Calu3 (cell line): ENCODE data around the gene SOX10. TPM values are rescaled to one million over a fixed set of nuclear protein-coding genes. Genes with fewer than 3 reads are reported as not detected.

ENCODE experiments used
- BruUV-seq: library from RNA; stranded (reverse); fragments of 400-500 nt; replicated peaks from 2 replicates; lab custom pipeline; 2021; lab: Mats Ljungman, UMichigan
- CTCF ChIA-PET: fragments of 300-600 bp; sonication (Branson Sonifier 250); formaldehyde crosslinking; loops from one replicate; lab custom pipeline; 2022; ENCODE audit warnings: antibody characterized with exemption; lab: Charles Lee
- DNase-seq: peaks from one replicate; pipeline ENCODE4 v3.0.0; 2022
- H3K27ac Mint-ChIP-seq: one replicate; pipeline ENCODE4 v1.8.0; 2022; ENCODE audit warnings: mixed read lengths; ENCODE audit not compliant: unreplicated experiment
- H3K27me3 Mint-ChIP-seq: one replicate; pipeline ENCODE4 v1.8.0; 2022; ENCODE audit warnings: mixed read lengths; ENCODE audit not compliant: unreplicated experiment
- H3K36me3 Mint-ChIP-seq: one replicate; pipeline ENCODE4 v1.8.0; 2022; ENCODE audit warnings: mild to moderate bottlenecking, moderate library complexity, mixed read lengths; ENCODE audit not compliant: insufficient read depth, unreplicated experiment
- H3K4me1 Mint-ChIP-seq: one replicate; pipeline ENCODE4 v1.8.0; 2022; ENCODE audit warnings: mild to moderate bottlenecking, low read depth, mixed read lengths; ENCODE audit not compliant: unreplicated experiment
- H3K4me3 Mint-ChIP-seq: one replicate; pipeline ENCODE4 v1.8.0; 2022; ENCODE audit warnings: mild to moderate bottlenecking, low read depth, moderate library complexity, mixed read lengths; ENCODE audit not compliant: unreplicated experiment
- H3K9me3 Mint-ChIP-seq: one replicate; pipeline ENCODE4 v1.8.0; 2022; ENCODE audit warnings: low read depth, mixed read lengths; ENCODE audit not compliant: unreplicated experiment
- CTCF ChIP-seq: fragments of 200-600 bp; IDR thresholded peaks from one replicate; pipeline ENCODE4 v1.8.0; 2022; ENCODE audit warnings: antibody characterized with exemption; ENCODE audit not compliant: unreplicated experiment
- intact Hi-C: fragments of 100-400 bp; cut with micrococcal nuclease; formaldehyde crosslinking; loops from one replicate; pipeline ENCODE4 v1.10.0; 2022; ENCODE audit not compliant: unreplicated experiment
- total RNA-seq: library from RNA; stranded (reverse); gene quantifications from 2 replicates; pipeline ENCODE4 v1.2.3, GENCODE V29; 2022

Gene SOX10
- total RNA-seq, 1 experiment from 2014 or later: not detected

- peaks cover 34% of the 10 kb centered on the region for H3K4me1 Mint-ChIP-seq
- no peak for TF ChIP-seq CTCF
- H3K9me3 Mint-ChIP-seq: no peaks in the 10 kb centered on the region
- no peak overlapping the region for H3K4me3 Mint-ChIP-seq
- DNase-seq: no peak
- no peaks in the 10 kb centered on the region for H3K27me3 Mint-ChIP-seq
- BruUV-seq: no TSS peak
- intact Hi-C loops: no loop called here
- no peak overlapping the region for H3K27ac Mint-ChIP-seq
- peaks cover 15% of the 10 kb centered on the region for H3K36me3 Mint-ChIP-seq
- CTCF ChIA-PET: no interaction called here
Measured at GRCh38 chr22:37995460-37995859, 11.1 kb upstream of the SOX10 start.

- no peaks in the 10 kb centered on the region for H3K27me3 Mint-ChIP-seq
Measured at GRCh38 chr22:37994982-37995381, 10.6 kb upstream of the SOX10 start.

GRCh38 chr22:37994049-37994448, 9.7 kb upstream of the SOX10 start:
- CTCF ChIA-PET: no interaction called here
- no peak for TF ChIP-seq CTCF
- H3K9me3 Mint-ChIP-seq: no peaks in the 10 kb centered on the region
- H3K36me3 Mint-ChIP-seq: peaks cover 3% of the 10 kb centered on the region
- H3K4me3 Mint-ChIP-seq: no peak overlapping the region
- intact Hi-C loops: no loop called here
- no peaks in the 10 kb centered on the region for H3K27me3 Mint-ChIP-seq
- H3K4me1 Mint-ChIP-seq: peaks cover 24% of the 10 kb centered on the region
- BruUV-seq: no TSS peak
- DNase-seq: no peak
- no peak overlapping the region for H3K27ac Mint-ChIP-seq

More at GRCh38 chr22:37994982-37995381, 10.6 kb upstream of the SOX10 start:
- DNase-seq: no peak
- intact Hi-C loops: no loop called here
- no TSS peak for BruUV-seq
- Mint-ChIP-seq H3K9me3 (no peaks in the 10 kb centered on the region), H3K4me3 (no peak overlapping the region), H3K27ac (no peak overlapping the region), H3K4me1 (peaks cover 33% of the 10 kb centered on the region), H3K36me3 (peaks cover 12% of the 10 kb centered on the region)
- no peak for TF ChIP-seq CTCF
- CTCF ChIA-PET: interaction anchor here (0.6 kb wide), 1 partner anchor 43 kb away, joined by 3 read pairs; no protein-coding TSS in a partner anchor

DNA sequence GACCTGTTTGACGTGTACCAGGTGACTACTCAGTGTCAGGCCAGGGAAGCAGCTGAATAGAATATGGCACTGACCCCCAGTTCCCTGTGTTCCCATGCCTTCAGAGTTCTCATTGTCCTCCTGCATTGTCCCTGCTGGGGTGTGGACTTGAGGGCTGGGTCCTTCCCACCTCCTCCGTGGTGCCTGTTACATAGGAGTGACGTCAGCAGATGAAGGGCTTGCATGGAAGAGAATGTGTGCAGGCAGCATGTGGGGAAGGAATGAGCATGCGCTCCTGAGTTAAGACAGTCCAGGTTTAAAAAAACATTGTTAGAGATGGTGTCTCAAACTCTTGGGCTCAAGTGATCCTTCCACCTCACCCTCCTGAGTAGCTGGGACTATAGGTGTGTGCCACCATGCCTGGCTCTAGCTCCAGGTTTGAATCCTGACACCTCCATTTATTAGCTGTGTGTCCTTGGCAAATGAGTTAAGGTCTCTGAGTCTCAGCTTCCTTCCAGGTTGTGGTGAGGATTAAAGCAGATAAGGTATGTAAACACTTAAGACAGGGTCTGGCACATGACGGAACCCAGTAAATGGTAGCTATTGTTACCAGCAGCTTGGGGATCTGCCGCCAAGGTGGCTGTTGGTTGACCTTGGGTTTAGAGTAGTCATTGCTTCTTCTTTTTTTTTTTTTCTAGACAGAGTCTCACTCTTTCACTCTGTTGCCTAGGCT, 7.5 kb upstream of the SOX10 start:
- CTCF ChIA-PET: interaction anchor here (1.3 kb wide), 1 partner anchor 60 kb away, joined by 3 read pairs; no protein-coding TSS in a partner anchor

More for the DNA sequence above, 7.5 kb upstream of the SOX10 start:
- BruUV-seq: no TSS peak
- Mint-ChIP-seq H3K4me1 (peaks cover 7% of the 10 kb centered on the region), H3K4me3 (no peak overlapping the region), H3K27ac (no peak overlapping the region), H3K9me3 (no peaks in the 10 kb centered on the region), H3K36me3 (no peaks in the 10 kb centered on the region), H3K27me3 (no peaks in the 10 kb centered on the region)
- no peak for DNase-seq
- intact Hi-C loops: no loop called here
- no peak for TF ChIP-seq CTCF
